Bronchial epithelial cell (primary cell): ENCODE results near the gene ENDOD1. TPM values are rescaled to one million over a fixed set of nuclear protein-coding genes. Genes with fewer than 3 reads are reported as not detected.

Experiments
- DNase-seq: peaks from one replicate; pipeline ENCODE4 v3.0.0-alpha.2; 2010; ENCODE audit warnings: low read depth
- FAIRE-seq: peaks from 2 replicates; lab custom pipeline; 2011; peaks lifted over from hg19 to GRCh38; lab: Jason Lieb, UNC
- H3K27me3 ChIP-seq: 2 replicates; pipeline ENCODE4 v1.5.1; 2011; ENCODE audit warnings: low read length; ENCODE audit not compliant: control insufficient read depth, insufficient read depth
- H3K36me3 ChIP-seq: 2 replicates; pipeline ENCODE4 v1.5.1; 2011; ENCODE audit warnings: low read length; ENCODE audit not compliant: control insufficient read depth, insufficient read depth
- H3K4me3 ChIP-seq: 2 replicates; pipeline ENCODE4 v1.5.1; 2011; ENCODE audit warnings: mild to moderate bottlenecking, low read depth, low read length, control low read depth
- CTCF ChIP-seq: IDR thresholded peaks from 2 replicates; pipeline ENCODE4 v1.5.1; 2011; ENCODE audit warnings: mild to moderate bottlenecking, moderate library complexity, low read length, control low read depth, inconsistent platforms; ENCODE audit not compliant: insufficient read depth, severe bottlenecking
- total RNA-seq: library from RNA; depleted of rRNA; stranded (reverse); fragments of >200 nt; gene quantifications from 2 replicates; pipeline ENCODE4 v1.2.1, GENCODE V29; 2014

The ENDOD1 gene
- total RNA-seq, 1 donor from 2014 or later = 41.1 TPM

- no peak for TF ChIP-seq CTCF
- no peaks in the 10 kb centered on the region for H3K36me3 ChIP-seq
- no peaks in the 10 kb centered on the region for H3K27me3 ChIP-seq
- FAIRE-seq (no peak), DNase-seq (no peak)
- H3K4me3 ChIP-seq = no peak overlapping the region
Observed at GRCh38 chr11:95100191-95100648, 10.6 kb downstream of the ENDOD1 start.

DNA sequence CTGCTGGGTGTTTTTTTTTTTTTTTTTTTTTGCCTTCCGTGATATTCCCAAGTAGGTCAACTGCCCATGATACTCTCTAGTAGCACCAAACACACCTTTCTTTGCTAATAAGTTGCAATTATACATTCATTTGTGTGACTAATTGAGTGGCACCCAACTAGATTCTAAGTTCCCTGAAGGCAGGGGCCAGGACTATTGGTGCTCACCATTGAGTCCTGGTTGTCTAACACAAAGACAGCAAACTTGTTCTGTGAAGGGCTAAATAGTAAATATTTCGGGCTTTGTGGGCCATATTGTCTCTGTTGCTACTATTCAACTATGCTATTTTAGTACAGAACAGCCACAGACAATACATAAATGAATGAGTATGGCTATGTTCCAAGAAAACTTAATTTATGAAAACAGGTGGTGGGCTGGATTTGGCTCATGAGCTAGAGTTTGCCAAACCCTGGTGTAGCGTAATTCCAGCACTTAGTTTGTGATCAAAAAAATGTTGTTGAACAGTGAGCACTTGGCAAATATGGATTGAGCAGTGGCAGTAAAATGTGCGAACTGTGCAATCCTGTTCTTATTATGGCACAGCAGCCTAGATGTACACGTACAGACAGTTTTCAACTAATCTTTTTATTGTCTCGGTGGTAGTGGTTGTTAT, 11.3 kb downstream of the ENDOD1 start:
- no peak for TF ChIP-seq CTCF
- no peak overlapping the region for H3K4me3 ChIP-seq
- no peaks in the 10 kb centered on the region for H3K36me3 ChIP-seq
- no peak for FAIRE-seq
- no peaks in the 10 kb centered on the region for H3K27me3 ChIP-seq
- DNase-seq = no peak

GRCh38 chr11:95101935-95102334, 12.3 kb downstream of the ENDOD1 start:
- FAIRE-seq = no peak
- H3K27me3 ChIP-seq = no peaks in the 10 kb centered on the region
- H3K4me3 ChIP-seq = no peak overlapping the region
- H3K36me3 ChIP-seq = no peaks in the 10 kb centered on the region
- DNase-seq = no peak
- no peak for TF ChIP-seq CTCF

GRCh38 chr11:95102733-95103132, 13.1 kb downstream of the ENDOD1 start:
- Histone ChIP-seq H3K27me3 (no peaks in the 10 kb centered on the region), H3K36me3 (no peaks in the 10 kb centered on the region), H3K4me3 (no peak overlapping the region)
- no peak for DNase-seq
- no peak for TF ChIP-seq CTCF
- no peak for FAIRE-seq

DNA sequence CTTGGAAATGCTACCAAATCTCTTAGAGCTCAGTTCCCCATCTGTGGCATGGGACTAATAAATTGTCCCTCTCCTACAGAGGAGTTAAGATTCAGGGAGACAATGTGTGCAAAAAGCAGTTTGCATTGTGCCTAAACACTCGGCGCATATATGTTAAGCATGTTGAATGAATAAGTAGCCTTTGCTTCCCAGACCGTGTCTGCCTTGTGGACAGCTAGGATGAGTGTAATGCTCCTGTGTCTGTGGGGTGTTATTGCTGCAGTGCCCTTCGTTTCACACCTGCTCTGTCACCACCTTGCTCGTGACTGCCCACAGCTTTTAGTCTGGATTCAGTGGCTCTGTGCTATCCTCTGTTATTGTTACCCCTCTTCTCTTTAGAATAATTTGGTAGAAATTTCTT, 14.1 kb downstream of the ENDOD1 start:
- no peaks in the 10 kb centered on the region for H3K36me3 ChIP-seq
- no peaks in the 10 kb centered on the region for H3K27me3 ChIP-seq
- no peak overlapping the region for H3K4me3 ChIP-seq
- no peak for TF ChIP-seq CTCF
- DNase-seq = no peak
- no peak for FAIRE-seq
